Measurements from ENCODE around the gene COL4A4.

Gene COL4A4

DNA sequence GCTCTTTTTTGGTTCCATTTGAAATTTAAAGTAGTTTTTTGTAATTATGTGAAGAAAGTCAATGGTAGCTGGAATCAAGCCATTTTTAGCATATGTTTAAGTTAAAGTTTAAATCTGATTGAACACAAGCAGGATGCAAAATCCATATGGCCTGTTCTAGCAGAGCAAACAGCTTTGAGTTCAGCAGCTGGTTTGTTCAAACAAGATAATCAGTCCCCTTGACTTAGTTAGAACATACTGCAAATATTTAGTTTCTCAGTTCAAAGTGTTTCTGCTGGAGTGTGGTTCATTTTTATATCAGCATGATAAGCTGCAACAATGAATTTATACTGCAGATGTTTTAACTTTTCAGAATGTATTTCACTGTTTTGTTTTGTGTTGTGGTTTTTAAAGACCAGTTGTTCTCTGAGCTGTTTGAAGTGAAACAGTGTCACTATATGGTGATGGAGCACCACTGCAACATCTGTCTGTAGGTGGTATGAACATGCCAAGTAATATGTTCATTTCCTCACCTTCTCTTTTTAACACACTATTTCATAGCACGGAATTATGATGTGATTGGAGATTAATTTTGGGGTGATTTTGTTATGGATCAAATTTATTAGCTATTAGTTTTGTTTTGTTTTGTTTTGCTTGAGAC, 125.3 kb downstream of the COL4A4 start:
- no peak for TF ChIP-seq POLR2AphosphoS5 (IDR thresholded peaks at IDR 0.05; ENCODE audit: low read depth, low read length)
- TF ChIP-seq, protein P1, sequence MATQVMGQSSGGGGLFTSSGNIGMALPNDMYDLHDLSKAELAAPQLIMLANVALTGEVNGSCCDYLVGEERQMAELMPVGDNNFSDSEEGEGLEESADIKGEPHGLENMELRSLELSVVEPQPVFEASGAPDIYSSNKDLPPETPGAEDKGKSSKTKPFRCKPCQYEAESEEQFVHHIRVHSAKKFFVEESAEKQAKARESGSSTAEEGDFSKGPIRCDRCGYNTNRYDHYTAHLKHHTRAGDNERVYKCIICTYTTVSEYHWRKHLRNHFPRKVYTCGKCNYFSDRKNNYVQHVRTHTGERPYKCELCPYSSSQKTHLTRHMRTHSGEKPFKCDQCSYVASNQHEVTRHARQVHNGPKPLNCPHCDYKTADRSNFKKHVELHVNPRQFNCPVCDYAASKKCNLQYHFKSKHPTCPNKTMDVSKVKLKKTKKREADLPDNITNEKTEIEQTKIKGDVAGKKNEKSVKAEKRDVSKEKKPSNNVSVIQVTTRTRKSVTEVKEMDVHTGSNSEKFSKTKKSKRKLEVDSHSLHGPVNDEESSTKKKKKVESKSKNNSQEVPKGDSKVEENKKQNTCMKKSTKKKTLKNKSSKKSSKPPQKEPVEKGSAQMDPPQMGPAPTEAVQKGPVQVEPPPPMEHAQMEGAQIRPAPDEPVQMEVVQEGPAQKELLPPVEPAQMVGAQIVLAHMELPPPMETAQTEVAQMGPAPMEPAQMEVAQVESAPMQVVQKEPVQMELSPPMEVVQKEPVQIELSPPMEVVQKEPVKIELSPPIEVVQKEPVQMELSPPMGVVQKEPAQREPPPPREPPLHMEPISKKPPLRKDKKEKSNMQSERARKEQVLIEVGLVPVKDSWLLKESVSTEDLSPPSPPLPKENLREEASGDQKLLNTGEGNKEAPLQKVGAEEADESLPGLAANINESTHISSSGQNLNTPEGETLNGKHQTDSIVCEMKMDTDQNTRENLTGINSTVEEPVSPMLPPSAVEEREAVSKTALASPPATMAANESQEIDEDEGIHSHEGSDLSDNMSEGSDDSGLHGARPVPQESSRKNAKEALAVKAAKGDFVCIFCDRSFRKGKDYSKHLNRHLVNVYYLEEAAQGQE (IDR thresholded peaks at IDR 0.05; ENCODE audit: insufficient read depth in 1 of 2, low read depth in 2 of 2, low read length in 2 of 2): no peak
- no peak for TF ChIP-seq SIN3A (IDR thresholded peaks at IDR 0.05; ENCODE audit: borderline replicate concordance, insufficient read depth, low read length)
- TF ChIP-seq TAF1 (IDR thresholded peaks at IDR 0.05; ENCODE audit: borderline replicate concordance, insufficient read depth, low read length): no peak
- no peak for TF ChIP-seq FOXP2 (optimal IDR thresholded peaks at IDR 0.05; ENCODE audit: borderline replicate concordance, extremely low read depth, extremely low read length, insufficient read depth)

- TF ChIP-seq, protein P1 (IDR thresholded peaks at IDR 0.05; ENCODE audit: insufficient read depth in 1 of 2, low read depth in 2 of 2, low read length in 2 of 2): no peak
- TF ChIP-seq POLR2AphosphoS5 (IDR thresholded peaks at IDR 0.05; ENCODE audit: low read depth, low read length) (no peak), SIN3A (IDR thresholded peaks at IDR 0.05; ENCODE audit: borderline replicate concordance, insufficient read depth, low read length) (no peak), TAF1 (IDR thresholded peaks at IDR 0.05; ENCODE audit: borderline replicate concordance, insufficient read depth, low read length) (no peak), FOXP2 (optimal IDR thresholded peaks at IDR 0.05; ENCODE audit: borderline replicate concordance, extremely low read depth, extremely low read length, insufficient read depth) (no peak)
These were observed 127.5 kb downstream of the COL4A4 start for GRCh38 chr2:227036527-227036926.

DNA sequence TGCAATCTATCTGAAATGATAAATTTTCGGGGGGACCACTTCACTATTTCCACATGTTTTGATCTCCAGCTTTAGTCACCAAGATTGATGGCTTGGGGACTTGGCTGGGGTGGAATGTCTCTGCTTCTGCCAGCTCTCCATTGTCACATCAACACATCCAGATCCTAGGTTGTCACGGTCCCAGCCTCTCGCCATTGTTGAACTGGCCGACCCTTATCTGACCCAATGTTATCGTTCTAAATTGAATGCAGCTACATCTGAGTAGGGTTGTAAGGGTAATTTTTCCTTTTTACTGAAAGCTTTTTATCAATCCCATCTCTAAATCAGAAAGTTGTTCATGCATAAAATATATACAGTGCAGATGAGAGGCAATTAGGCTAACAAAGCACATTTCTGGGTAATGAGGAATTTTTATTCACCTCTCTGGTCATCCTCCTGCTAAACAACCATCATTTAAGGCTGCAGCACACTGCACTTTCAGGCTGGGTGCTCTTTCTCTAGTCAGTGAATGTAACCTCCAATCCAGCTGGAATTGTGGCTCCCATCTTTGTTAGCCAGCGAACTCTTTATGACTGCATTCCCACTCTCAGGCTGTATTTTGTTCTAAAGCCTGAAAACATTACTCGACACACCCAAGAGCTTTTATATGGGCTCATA, 128.2 kb downstream of the COL4A4 start:
- TF ChIP-seq POLR2AphosphoS5 (IDR thresholded peaks at IDR 0.05; ENCODE audit: low read depth, low read length): no peak
- no peak for TF ChIP-seq FOXP2 (optimal IDR thresholded peaks at IDR 0.05; ENCODE audit: borderline replicate concordance, extremely low read depth, extremely low read length, insufficient read depth)
- TF ChIP-seq, protein P1 (IDR thresholded peaks at IDR 0.05; ENCODE audit: insufficient read depth in 1 of 2, low read depth in 2 of 2, low read length in 2 of 2): no peak

- TF ChIP-seq, protein P1 (IDR thresholded peaks at IDR 0.05; ENCODE audit: insufficient read depth in 1 of 2, low read depth in 2 of 2, low read length in 2 of 2): no peak
- TF ChIP-seq TAF1 (IDR thresholded peaks at IDR 0.05; ENCODE audit: borderline replicate concordance, insufficient read depth, low read length) (no peak), SIN3A (IDR thresholded peaks at IDR 0.05; ENCODE audit: borderline replicate concordance, insufficient read depth, low read length) (no peak), POLR2AphosphoS5 (IDR thresholded peaks at IDR 0.05; ENCODE audit: low read depth, low read length) (no peak), FOXP2 (optimal IDR thresholded peaks at IDR 0.05; ENCODE audit: borderline replicate concordance, extremely low read depth, extremely low read length, insufficient read depth) (no peak)
These were observed 130.4 kb downstream of the COL4A4 start for GRCh38 chr2:227033471-227034148.
